SK-N-SH treated with all-trans-retinoic acid at 6 μM for 48 hours (cell line): Measurements from ENCODE around the gene FAM111A.

Experiments
- ATAC-seq: fragments of 200-7000 bp; cut with Tn5 transposase; 3 replicates; pipeline ENCODE4 v1.9.1; 2020; ENCODE audit warnings: mild to moderate bottlenecking, moderate library complexity
- ARNTL ChIP-seq: fragments of 450-650 bp; formaldehyde crosslinking; IDR thresholded peaks from 2 replicates; pipeline ENCODE4 v1.5.0; 2020; ENCODE audit warnings: low read depth, mild to moderate bottlenecking, moderate library complexity, borderline replicate concordance
- BACH2 ChIP-seq: fragments of 250-450 bp; sonication (Bioruptor Pico); IDR thresholded peaks from 2 replicates; pipeline ENCODE4 v1.9.0; 2021; ENCODE audit warnings: mild to moderate bottlenecking, borderline replicate concordance
- CSDC2 ChIP-seq: fragments of 250-450 bp; sonication (Bioruptor Pico); IDR thresholded peaks from 2 replicates; pipeline ENCODE4 v1.5.0; 2020; ENCODE audit warnings: mild to moderate bottlenecking, moderate library complexity
- GLIS3 ChIP-seq: fragments of 250-450 bp; sonication (Bioruptor Pico); IDR thresholded peaks from 2 replicates; pipeline ENCODE4 v1.5.0; 2020; ENCODE audit warnings: mild to moderate bottlenecking, moderate library complexity
- ISL1 ChIP-seq: fragments of 250-450 bp; sonication (Bioruptor Pico); IDR thresholded peaks from 2 replicates; pipeline ENCODE4 v2.1.2; 2022; ENCODE audit warnings: mild to moderate bottlenecking, moderate library complexity
- OSR1 ChIP-seq: fragments of 250-450 bp; sonication (Bioruptor Pico); IDR thresholded peaks from 2 replicates; pipeline ENCODE4 v1.8.0; 2022; ENCODE audit warnings: moderate library complexity, mild to moderate bottlenecking, inconsistent platforms
- PPARA ChIP-seq: fragments of 250-450 bp; sonication (Bioruptor Pico); IDR thresholded peaks from 2 replicates; pipeline ENCODE4 v1.5.0; 2020; ENCODE audit warnings: mild to moderate bottlenecking, borderline replicate concordance
- RARB ChIP-seq: fragments of 250-450 bp; sonication (Bioruptor Pico); IDR thresholded peaks from 2 replicates; pipeline ENCODE4 v1.8.0; 2021; ENCODE audit warnings: mild to moderate bottlenecking, moderate library complexity
- SNAI2 ChIP-seq: fragments of 250-450 bp; sonication (Bioruptor Pico); IDR thresholded peaks from 2 replicates; pipeline ENCODE4 v1.5.0; 2020; ENCODE audit warnings: mild to moderate bottlenecking, moderate library complexity
- TCF4 ChIP-seq: fragments of 250-450 bp; sonication (Bioruptor Pico); IDR thresholded peaks from 2 replicates; pipeline ENCODE4 v1.8.0; 2021; ENCODE audit warnings: mild to moderate bottlenecking, moderate library complexity, borderline replicate concordance
- TOX ChIP-seq: fragments of 250-450 bp; sonication (Bioruptor Pico); IDR thresholded peaks from 2 replicates; pipeline ENCODE4 v1.8.0; 2021; ENCODE audit warnings: mild to moderate bottlenecking, moderate library complexity, borderline replicate concordance
- ZC3H10 ChIP-seq: fragments of 250-450 bp; sonication (Bioruptor Pico); IDR thresholded peaks from 2 replicates; pipeline ENCODE4 v1.5.1; 2021; ENCODE audit warnings: mild to moderate bottlenecking, moderate library complexity
- ZFP30 ChIP-seq: fragments of 450-650 bp; formaldehyde crosslinking; IDR thresholded peaks from 2 replicates; pipeline ENCODE4 v1.5.0; 2022; ENCODE audit warnings: mild to moderate bottlenecking, moderate library complexity
- ZNF565 ChIP-seq: fragments of 450-650 bp; formaldehyde crosslinking; conservative IDR thresholded peaks from 2 replicates; pipeline ENCODE4 v1.5.0; 2020; ENCODE audit warnings: low read depth, mild to moderate bottlenecking, moderate library complexity
- ZNF70 ChIP-seq: fragments of 450-650 bp; formaldehyde crosslinking; IDR thresholded peaks from 2 replicates; pipeline ENCODE4 v1.5.0; 2020; ENCODE audit warnings: mild to moderate bottlenecking, moderate library complexity
- ZNF8 ChIP-seq: fragments of 450-650 bp; formaldehyde crosslinking; IDR thresholded peaks from 2 replicates; pipeline ENCODE4 v1.5.0; 2020; ENCODE audit warnings: mild to moderate bottlenecking, moderate library complexity
- TF ChIP-seq, protein P1 (sequence below): fragments of 250-450 bp; sonication (Bioruptor Pico); IDR thresholded peaks from 2 replicates; pipeline ENCODE4 v1.8.0; 2020; ENCODE audit warnings: mild to moderate bottlenecking, moderate library complexity, borderline replicate concordance
- TF ChIP-seq, protein P2 (sequence below): fragments of 250-450 bp; sonication (Bioruptor Pico); IDR thresholded peaks from 2 replicates; pipeline ENCODE4 v1.5.1; 2021; ENCODE audit warnings: mild to moderate bottlenecking, moderate library complexity
- TF ChIP-seq, protein P3 (sequence below): fragments of 250-450 bp; sonication (Bioruptor Pico); IDR thresholded peaks from 2 replicates; pipeline ENCODE4 v1.5.1; 2020; ENCODE audit warnings: low read depth, mild to moderate bottlenecking, moderate library complexity
- TF ChIP-seq, protein P4 (sequence below): fragments of 250-450 bp; sonication (Bioruptor Pico); IDR thresholded peaks from 2 replicates; pipeline ENCODE4 v1.8.0; 2021; ENCODE audit warnings: low read depth, mild to moderate bottlenecking, moderate library complexity, borderline replicate concordance
- TF ChIP-seq, protein P5 (sequence below): fragments of 250-450 bp; sonication (Bioruptor Pico); IDR thresholded peaks from 2 replicates; pipeline ENCODE4 v1.5.0; 2020; ENCODE audit warnings: mild to moderate bottlenecking, moderate library complexity

FAM111A gene

DNA sequence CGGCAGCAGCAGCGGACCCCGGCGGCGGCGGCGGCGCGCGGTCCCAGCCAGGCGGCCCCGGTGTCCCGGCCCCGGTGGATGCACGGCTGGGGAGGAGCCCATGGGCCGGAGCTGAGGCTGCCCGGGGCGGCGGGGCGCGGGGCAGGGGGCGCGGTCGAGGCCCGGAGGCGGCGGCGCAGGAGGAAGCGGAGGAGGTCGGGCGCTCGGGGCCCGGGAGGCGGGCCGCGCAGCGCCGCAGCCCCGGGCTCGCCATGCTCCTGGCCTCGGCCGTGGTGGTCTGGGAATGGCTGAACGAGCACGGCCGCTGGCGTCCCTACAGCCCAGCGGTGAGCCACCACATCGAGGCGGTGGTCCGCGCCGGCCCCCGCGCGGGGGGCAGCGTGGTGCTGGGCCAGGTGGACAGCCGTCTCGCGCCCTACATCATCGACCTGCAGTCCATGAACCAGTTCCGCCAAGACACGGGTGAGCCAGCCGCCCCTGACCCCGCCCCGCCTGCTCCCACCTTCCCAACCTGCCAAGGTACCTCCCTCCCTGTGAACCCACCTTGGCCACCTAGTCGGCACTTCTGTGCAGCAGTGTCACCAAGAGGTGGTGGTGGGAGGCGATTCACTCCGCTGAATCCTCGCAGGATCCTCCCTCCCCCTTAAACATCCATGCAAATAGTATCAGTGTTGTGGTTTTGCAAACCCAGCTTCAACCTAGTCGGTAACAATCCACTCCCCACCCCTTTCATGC lies 29.9 kb downstream of the FAM111A start:
- ATAC-seq: peak; percentile 11; the same call in 2 of the 3 replicates

DNA sequence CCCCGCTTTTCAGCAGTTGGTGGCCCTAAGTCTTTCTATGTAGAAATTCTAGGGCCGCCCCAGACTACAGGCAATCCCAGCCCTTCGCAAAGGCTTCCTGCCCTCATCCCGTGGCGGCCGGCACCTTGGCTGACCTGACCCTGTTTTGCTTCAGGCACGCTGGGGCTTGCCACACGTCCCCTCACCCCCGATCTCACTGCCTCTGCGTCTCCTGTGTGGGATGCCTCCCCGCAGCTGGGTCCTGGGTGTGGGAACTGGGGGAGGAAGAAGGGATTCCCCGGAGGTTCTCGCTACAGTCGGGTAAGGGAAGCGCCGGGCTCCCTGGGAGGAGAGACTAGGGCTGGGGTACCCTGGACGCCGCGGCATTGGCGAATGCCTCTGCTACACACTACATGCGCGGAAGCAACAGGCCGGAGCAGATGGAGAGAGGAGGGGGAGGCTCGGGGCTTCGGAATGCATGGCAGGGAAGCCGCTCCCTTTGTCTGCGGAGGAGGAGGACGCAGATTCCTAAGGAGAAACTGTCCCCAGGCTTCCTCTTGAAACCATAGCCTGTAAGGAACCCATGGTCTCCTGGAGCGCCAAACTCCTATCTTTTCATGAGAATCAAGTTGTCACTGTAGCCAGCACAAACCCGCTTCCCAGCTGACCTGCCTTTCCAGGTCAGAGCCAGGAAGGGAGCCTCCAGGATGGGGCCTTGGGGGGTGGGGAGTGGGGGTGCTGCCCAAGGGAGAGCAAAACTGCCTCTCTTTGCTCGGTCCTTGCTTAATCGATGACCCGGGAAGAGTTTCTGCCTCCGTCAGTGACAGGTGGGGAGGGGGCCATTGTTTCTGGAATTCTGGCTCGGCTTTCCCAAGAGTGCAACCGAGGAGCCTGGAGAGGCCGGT lies 30.7 kb downstream of the FAM111A start:
- no peak for ATAC-seq
- TF ChIP-seq, protein P1, sequence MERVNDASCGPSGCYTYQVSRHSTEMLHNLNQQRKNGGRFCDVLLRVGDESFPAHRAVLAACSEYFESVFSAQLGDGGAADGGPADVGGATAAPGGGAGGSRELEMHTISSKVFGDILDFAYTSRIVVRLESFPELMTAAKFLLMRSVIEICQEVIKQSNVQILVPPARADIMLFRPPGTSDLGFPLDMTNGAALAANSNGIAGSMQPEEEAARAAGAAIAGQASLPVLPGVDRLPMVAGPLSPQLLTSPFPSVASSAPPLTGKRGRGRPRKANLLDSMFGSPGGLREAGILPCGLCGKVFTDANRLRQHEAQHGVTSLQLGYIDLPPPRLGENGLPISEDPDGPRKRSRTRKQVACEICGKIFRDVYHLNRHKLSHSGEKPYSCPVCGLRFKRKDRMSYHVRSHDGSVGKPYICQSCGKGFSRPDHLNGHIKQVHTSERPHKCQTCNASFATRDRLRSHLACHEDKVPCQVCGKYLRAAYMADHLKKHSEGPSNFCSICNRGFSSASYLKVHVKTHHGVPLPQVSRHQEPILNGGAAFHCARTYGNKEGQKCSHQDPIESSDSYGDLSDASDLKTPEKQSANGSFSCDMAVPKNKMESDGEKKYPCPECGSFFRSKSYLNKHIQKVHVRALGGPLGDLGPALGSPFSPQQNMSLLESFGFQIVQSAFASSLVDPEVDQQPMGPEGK (CRISPR knock-in tag): no peak

More for the DNA sequence above, 29.9 kb downstream of the FAM111A start:
- TF ChIP-seq CSDC2 (CRISPR knock-in tag): no peak
- no peak for TF ChIP-seq OSR1 (CRISPR knock-in tag)
- TF ChIP-seq PPARA (CRISPR knock-in tag): no peak
- TF ChIP-seq ZNF565 (CRISPR knock-in tag): no peak
- TF ChIP-seq ISL1 (CRISPR knock-in tag): no peak
- TF ChIP-seq RARB (CRISPR knock-in tag): no peak
- TF ChIP-seq SNAI2 (CRISPR knock-in tag): no peak
- TF ChIP-seq TCF4 (CRISPR knock-in tag): no peak
- no peak for TF ChIP-seq ZNF70 (CRISPR knock-in tag)
- TF ChIP-seq, protein P2, sequence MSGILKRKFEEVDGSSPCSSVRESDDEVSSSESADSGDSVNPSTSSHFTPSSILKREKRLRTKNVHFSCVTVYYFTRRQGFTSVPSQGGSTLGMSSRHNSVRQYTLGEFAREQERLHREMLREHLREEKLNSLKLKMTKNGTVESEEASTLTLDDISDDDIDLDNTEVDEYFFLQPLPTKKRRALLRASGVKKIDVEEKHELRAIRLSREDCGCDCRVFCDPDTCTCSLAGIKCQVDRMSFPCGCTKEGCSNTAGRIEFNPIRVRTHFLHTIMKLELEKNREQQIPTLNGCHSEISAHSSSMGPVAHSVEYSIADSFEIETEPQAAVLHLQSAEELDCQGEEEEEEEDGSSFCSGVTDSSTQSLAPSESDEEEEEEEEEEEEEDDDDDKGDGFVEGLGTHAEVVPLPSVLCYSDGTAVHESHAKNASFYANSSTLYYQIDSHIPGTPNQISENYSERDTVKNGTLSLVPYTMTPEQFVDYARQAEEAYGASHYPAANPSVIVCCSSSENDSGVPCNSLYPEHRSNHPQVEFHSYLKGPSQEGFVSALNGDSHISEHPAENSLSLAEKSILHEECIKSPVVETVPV (CRISPR knock-in tag): no peak
- TF ChIP-seq TOX: no peak
- TF ChIP-seq, protein P3, sequence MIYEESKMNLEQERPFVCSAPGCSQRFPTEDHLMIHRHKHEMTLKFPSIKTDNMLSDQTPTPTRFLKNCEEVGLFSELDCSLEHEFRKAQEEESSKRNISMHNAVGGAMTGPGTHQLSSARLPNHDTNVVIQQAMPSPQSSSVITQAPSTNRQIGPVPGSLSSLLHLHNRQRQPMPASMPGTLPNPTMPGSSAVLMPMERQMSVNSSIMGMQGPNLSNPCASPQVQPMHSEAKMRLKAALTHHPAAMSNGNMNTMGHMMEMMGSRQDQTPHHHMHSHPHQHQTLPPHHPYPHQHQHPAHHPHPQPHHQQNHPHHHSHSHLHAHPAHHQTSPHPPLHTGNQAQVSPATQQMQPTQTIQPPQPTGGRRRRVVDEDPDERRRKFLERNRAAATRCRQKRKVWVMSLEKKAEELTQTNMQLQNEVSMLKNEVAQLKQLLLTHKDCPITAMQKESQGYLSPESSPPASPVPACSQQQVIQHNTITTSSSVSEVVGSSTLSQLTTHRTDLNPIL (CRISPR knock-in tag): no peak
- no peak for TF ChIP-seq ZNF8 (CRISPR knock-in tag)
- no peak for TF ChIP-seq ZFP30 (CRISPR knock-in tag)
- TF ChIP-seq GLIS3 (CRISPR knock-in tag): no peak
- TF ChIP-seq, protein P4, sequence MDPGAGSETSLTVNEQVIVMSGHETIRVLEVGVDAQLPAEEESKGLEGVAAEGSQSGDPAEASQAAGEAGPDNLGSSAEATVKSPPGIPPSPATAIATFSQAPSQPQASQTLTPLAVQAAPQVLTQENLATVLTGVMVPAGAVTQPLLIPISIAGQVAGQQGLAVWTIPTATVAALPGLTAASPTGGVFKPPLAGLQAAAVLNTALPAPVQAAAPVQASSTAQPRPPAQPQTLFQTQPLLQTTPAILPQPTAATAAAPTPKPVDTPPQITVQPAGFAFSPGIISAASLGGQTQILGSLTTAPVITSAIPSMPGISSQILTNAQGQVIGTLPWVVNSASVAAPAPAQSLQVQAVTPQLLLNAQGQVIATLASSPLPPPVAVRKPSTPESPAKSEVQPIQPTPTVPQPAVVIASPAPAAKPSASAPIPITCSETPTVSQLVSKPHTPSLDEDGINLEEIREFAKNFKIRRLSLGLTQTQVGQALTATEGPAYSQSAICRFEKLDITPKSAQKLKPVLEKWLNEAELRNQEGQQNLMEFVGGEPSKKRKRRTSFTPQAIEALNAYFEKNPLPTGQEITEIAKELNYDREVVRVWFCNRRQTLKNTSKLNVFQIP (CRISPR knock-in tag): no peak
- no peak for TF ChIP-seq ARNTL (CRISPR knock-in tag)
- no peak for TF ChIP-seq BACH2 (CRISPR knock-in tag)
- TF ChIP-seq, protein P5, sequence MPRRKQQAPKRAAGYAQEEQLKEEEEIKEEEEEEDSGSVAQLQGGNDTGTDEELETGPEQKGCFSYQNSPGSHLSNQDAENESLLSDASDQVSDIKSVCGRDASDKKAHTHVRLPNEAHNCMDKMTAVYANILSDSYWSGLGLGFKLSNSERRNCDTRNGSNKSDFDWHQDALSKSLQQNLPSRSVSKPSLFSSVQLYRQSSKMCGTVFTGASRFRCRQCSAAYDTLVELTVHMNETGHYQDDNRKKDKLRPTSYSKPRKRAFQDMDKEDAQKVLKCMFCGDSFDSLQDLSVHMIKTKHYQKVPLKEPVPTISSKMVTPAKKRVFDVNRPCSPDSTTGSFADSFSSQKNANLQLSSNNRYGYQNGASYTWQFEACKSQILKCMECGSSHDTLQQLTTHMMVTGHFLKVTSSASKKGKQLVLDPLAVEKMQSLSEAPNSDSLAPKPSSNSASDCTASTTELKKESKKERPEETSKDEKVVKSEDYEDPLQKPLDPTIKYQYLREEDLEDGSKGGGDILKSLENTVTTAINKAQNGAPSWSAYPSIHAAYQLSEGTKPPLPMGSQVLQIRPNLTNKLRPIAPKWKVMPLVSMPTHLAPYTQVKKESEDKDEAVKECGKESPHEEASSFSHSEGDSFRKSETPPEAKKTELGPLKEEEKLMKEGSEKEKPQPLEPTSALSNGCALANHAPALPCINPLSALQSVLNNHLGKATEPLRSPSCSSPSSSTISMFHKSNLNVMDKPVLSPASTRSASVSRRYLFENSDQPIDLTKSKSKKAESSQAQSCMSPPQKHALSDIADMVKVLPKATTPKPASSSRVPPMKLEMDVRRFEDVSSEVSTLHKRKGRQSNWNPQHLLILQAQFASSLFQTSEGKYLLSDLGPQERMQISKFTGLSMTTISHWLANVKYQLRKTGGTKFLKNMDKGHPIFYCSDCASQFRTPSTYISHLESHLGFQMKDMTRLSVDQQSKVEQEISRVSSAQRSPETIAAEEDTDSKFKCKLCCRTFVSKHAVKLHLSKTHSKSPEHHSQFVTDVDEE (CRISPR knock-in tag): no peak
- TF ChIP-seq ZC3H10 (CRISPR knock-in tag): no peak
